Measurements from ENCODE around the gene ZC3H12C.
"Not testable (repeated sequence)": the region's sequence is repeated elsewhere in the genome, so short reads cannot be mapped to it uniquely, and the experiment has no call there.

Gene ZC3H12C

GRCh38 chr11:110092515-110093406 is at the start of gene ZC3H12C:
TSS of gene ZC3H12C (plus strand) at chr11:110093392. CDS start at chr11:110093412, 20 bp downstream.
- DNase-seq (ENCODE audit: low read depth, low spot score) = no peak

GRCh38 chr11:110044226-110044968 is 48.8 kb upstream of the ZC3H12C start:
- no peak for DNase-seq (ENCODE audit: low read depth, low spot score)

GRCh38 chr11:110046775-110047380 is 46.3 kb upstream of the ZC3H12C start:
- DNase-seq (ENCODE audit: low read depth, low spot score) = no peak

- no peak for DNase-seq (ENCODE audit: low read depth, low spot score)
These were observed 43.5 kb upstream of the ZC3H12C start for GRCh38 chr11:110049501-110050200.

- no peak for DNase-seq (ENCODE audit: low read depth, low spot score)
These were observed 43.0 kb upstream of the ZC3H12C start for GRCh38 chr11:110050201-110050506.

GRCh38 chr11:110053848-110054414 is 39.3 kb upstream of the ZC3H12C start:
- no peak for DNase-seq (ENCODE audit: low read depth, low spot score)

- no peak for DNase-seq (ENCODE audit: low read depth, low spot score)
These were observed 36.2 kb upstream of the ZC3H12C start for GRCh38 chr11:110056956-110057355.

- no peak for DNase-seq (ENCODE audit: low read depth, low spot score)
These were observed 33.3 kb upstream of the ZC3H12C start for GRCh38 chr11:110059706-110060463.

GRCh38 chr11:110061296-110061695 is 31.9 kb upstream of the ZC3H12C start:
- DNase-seq (ENCODE audit: low read depth, low spot score) = no peak

GRCh38 chr11:110062247-110062646 is 30.9 kb upstream of the ZC3H12C start:
- DNase-seq (ENCODE audit: low read depth, low spot score) = no peak

- DNase-seq (ENCODE audit: low read depth, low spot score) = no peak
These were observed 28.0 kb upstream of the ZC3H12C start for GRCh38 chr11:110065189-110065588.

- not testable (repeated sequence) for DNase-seq (ENCODE audit: low read depth, low spot score)
These were observed 25.2 kb upstream of the ZC3H12C start for GRCh38 chr11:110068001-110068400.

GRCh38 chr11:110069158-110069737 is 23.9 kb upstream of the ZC3H12C start:
- DNase-seq (ENCODE audit: low read depth, low spot score) = no peak

- DNase-seq (ENCODE audit: low read depth, low spot score) = no peak
These were observed 23.0 kb upstream of the ZC3H12C start for GRCh38 chr11:110070176-110070575.

GRCh38 chr11:110071197-110071596 is 22.0 kb upstream of the ZC3H12C start:
- no peak for DNase-seq (ENCODE audit: low read depth, low spot score)

GRCh38 chr11:110072930-110073329 is 20.3 kb upstream of the ZC3H12C start:
- DNase-seq (ENCODE audit: low read depth, low spot score) = no peak

GRCh38 chr11:110074499-110074898 is 18.7 kb upstream of the ZC3H12C start:
- DNase-seq (ENCODE audit: low read depth, low spot score) = no peak

GRCh38 chr11:110075105-110075846 is 17.9 kb upstream of the ZC3H12C start:
- no peak for DNase-seq (ENCODE audit: low read depth, low spot score)

- DNase-seq (ENCODE audit: low read depth, low spot score) = no peak
These were observed 17.4 kb upstream of the ZC3H12C start for GRCh38 chr11:110075847-110076208.
